ENCODE results near the gene GREM2. TPM values are rescaled to one million over a fixed set of nuclear protein-coding genes. Genes with fewer than 3 reads are reported as not detected.

GREM2 gene
- total RNA-seq, 1 donor from 2014 or later, result not detected

DNA sequence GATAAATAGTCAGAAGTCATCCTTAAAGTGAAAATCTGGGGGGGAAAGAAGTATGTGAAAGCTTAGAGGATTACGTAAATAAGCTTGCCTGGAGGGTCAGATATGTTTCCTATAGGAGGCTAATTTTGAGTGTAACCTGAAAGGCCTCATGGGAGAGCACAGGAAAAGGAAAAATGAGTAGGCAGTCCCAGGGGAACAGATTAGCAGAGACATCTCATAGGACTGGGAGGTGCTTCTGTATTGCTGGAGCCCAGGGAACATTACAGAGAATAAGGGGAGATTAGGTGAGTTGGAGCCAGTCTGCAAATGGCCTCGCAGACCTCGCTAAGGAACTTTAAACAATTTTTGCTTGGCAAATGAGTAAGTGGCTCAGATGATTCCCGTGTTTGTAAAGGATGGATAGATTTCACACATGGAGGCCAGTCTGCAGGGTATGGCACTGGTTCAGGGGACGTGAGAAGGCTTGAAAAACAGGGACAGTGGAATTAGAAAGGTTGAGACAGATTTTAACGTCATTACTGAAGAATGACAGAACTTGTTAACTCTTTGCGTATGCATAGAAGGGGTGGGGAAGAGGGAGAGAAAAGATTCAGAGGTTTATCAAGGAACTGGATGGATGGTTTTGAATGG lies 149.1 kb downstream of the GREM2 start:
- Mint-ChIP-seq H3K27me3 (ENCODE audit: unreplicated experiment) (no peaks in the 10 kb centered on the region), H3K36me3 (ENCODE audit: unreplicated experiment) (peaks cover 1% of the 10 kb centered on the region), H3K4me1 (ENCODE audit: unreplicated experiment) (peaks cover 38% of the 10 kb centered on the region), H3K9me3 (ENCODE audit: unreplicated experiment) (no peaks in the 10 kb centered on the region), H3K27ac (ENCODE audit: unreplicated experiment) (no peak overlapping the region), H3K4me3 (ENCODE audit: unreplicated experiment) (no peak overlapping the region)
- DNase-seq (ENCODE audit: extremely low spot score, unreplicated experiment), result no peak
- TF ChIP-seq, protein P1, sequence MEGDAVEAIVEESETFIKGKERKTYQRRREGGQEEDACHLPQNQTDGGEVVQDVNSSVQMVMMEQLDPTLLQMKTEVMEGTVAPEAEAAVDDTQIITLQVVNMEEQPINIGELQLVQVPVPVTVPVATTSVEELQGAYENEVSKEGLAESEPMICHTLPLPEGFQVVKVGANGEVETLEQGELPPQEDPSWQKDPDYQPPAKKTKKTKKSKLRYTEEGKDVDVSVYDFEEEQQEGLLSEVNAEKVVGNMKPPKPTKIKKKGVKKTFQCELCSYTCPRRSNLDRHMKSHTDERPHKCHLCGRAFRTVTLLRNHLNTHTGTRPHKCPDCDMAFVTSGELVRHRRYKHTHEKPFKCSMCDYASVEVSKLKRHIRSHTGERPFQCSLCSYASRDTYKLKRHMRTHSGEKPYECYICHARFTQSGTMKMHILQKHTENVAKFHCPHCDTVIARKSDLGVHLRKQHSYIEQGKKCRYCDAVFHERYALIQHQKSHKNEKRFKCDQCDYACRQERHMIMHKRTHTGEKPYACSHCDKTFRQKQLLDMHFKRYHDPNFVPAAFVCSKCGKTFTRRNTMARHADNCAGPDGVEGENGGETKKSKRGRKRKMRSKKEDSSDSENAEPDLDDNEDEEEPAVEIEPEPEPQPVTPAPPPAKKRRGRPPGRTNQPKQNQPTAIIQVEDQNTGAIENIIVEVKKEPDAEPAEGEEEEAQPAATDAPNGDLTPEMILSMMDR (IDR thresholded peaks at IDR 0.05), result no peak

- Mint-ChIP-seq H3K4me3 (ENCODE audit: unreplicated experiment) (no peak overlapping the region), H3K27me3 (ENCODE audit: unreplicated experiment) (no peaks in the 10 kb centered on the region), H3K4me1 (ENCODE audit: unreplicated experiment) (peaks cover 38% of the 10 kb centered on the region), H3K27ac (ENCODE audit: unreplicated experiment) (no peak overlapping the region), H3K36me3 (ENCODE audit: unreplicated experiment) (peaks cover 1% of the 10 kb centered on the region), H3K9me3 (ENCODE audit: unreplicated experiment) (no peaks in the 10 kb centered on the region)
- no peak for DNase-seq (ENCODE audit: extremely low spot score, unreplicated experiment)
- TF ChIP-seq, protein P1 (IDR thresholded peaks at IDR 0.05), result no peak
Measured at GRCh38 chr1:240462277-240462676, 149.7 kb downstream of the GREM2 start.

- Mint-ChIP-seq H3K27ac (ENCODE audit: unreplicated experiment) (no peak overlapping the region), H3K9me3 (ENCODE audit: unreplicated experiment) (no peaks in the 10 kb centered on the region), H3K36me3 (ENCODE audit: unreplicated experiment) (no peaks in the 10 kb centered on the region), H3K4me3 (ENCODE audit: unreplicated experiment) (no peak overlapping the region), H3K27me3 (ENCODE audit: unreplicated experiment) (no peaks in the 10 kb centered on the region), H3K4me1 (ENCODE audit: unreplicated experiment) (peaks cover 5% of the 10 kb centered on the region)
- DNase-seq (ENCODE audit: extremely low spot score, unreplicated experiment), result no peak
- TF ChIP-seq, protein P1 (IDR thresholded peaks at IDR 0.05), result no peak
Measured at GRCh38 chr1:240457203-240457602, 154.8 kb downstream of the GREM2 start.

DNA sequence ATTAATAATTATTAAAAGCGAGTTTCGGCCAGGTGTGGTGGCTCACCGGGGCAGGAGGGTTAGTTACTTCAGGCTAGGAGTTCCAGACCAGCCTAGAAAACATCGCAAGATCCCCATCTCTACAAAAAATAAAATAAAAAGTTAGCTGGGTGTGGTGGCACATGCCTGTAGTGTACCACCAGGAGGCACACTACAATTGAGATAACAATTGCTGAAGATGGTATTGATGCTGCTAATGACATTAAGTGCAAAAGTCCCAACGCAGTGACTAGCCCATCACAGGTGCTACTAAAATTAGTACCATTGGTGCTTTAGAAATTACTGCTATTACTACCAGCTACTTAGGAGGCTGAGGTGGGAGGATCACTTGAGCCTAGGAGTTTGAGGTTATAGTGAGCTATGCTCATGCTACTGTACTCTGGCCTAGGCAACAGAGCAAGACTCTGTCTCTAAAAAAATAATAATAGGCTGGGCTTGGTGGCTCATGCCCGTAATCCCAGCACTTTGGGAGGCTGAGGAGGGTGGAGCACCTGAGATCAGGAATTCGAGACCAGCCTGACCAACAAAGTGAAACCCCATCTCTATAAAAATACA lies 156.6 kb downstream of the GREM2 start:
- TF ChIP-seq, protein P1 (IDR thresholded peaks at IDR 0.05), result peak; percentile 49
- Mint-ChIP-seq H3K4me3 (ENCODE audit: unreplicated experiment) (no peak overlapping the region), H3K27ac (ENCODE audit: unreplicated experiment) (no peak overlapping the region), H3K9me3 (ENCODE audit: unreplicated experiment) (no peaks in the 10 kb centered on the region), H3K4me1 (ENCODE audit: unreplicated experiment) (peaks cover 5% of the 10 kb centered on the region), H3K27me3 (ENCODE audit: unreplicated experiment) (no peaks in the 10 kb centered on the region), H3K36me3 (ENCODE audit: unreplicated experiment) (no peaks in the 10 kb centered on the region)
- no peak for DNase-seq (ENCODE audit: extremely low spot score, unreplicated experiment)

GRCh38 chr1:240445369-240445768 lies 166.6 kb downstream of the GREM2 start:
- H3K27ac Mint-ChIP-seq (ENCODE audit: unreplicated experiment), result no peak overlapping the region
- H3K4me3 Mint-ChIP-seq (ENCODE audit: unreplicated experiment), result no peak overlapping the region
- TF ChIP-seq, protein P1 (IDR thresholded peaks at IDR 0.05), result no peak
- no peaks in the 10 kb centered on the region for H3K27me3 Mint-ChIP-seq (ENCODE audit: unreplicated experiment)
- DNase-seq (ENCODE audit: extremely low spot score, unreplicated experiment), result no peak
- no peaks in the 10 kb centered on the region for H3K4me1 Mint-ChIP-seq (ENCODE audit: unreplicated experiment)
- H3K9me3 Mint-ChIP-seq (ENCODE audit: unreplicated experiment), result no peaks in the 10 kb centered on the region
- H3K36me3 Mint-ChIP-seq (ENCODE audit: unreplicated experiment), result peaks cover 7% of the 10 kb centered on the region
